ENCODE measurements around the gene DAD1. TPM values are rescaled to one million over a fixed set of nuclear protein-coding genes. Genes with fewer than 3 reads are reported as not detected.
"Not testable (repeated sequence)": the region's sequence is repeated elsewhere in the genome, so short reads cannot be mapped to it uniquely, and the experiment has no call there.

DAD1 gene
- total and polyA plus RNA-seq, 12 donors: 91.8 to 537 (median 291) TPM

GRCh38 chr14:22546722-22547071, 42.3 kb downstream of the DAD1 start:
- H3K36me3 ChIP-seq (replicated peaks in 1 of 2): no peaks in the 10 kb centered on the region
- no peak overlapping the region for H3K4me3 ChIP-seq
- DNase-seq: no peak
- TF ChIP-seq, protein P1, sequence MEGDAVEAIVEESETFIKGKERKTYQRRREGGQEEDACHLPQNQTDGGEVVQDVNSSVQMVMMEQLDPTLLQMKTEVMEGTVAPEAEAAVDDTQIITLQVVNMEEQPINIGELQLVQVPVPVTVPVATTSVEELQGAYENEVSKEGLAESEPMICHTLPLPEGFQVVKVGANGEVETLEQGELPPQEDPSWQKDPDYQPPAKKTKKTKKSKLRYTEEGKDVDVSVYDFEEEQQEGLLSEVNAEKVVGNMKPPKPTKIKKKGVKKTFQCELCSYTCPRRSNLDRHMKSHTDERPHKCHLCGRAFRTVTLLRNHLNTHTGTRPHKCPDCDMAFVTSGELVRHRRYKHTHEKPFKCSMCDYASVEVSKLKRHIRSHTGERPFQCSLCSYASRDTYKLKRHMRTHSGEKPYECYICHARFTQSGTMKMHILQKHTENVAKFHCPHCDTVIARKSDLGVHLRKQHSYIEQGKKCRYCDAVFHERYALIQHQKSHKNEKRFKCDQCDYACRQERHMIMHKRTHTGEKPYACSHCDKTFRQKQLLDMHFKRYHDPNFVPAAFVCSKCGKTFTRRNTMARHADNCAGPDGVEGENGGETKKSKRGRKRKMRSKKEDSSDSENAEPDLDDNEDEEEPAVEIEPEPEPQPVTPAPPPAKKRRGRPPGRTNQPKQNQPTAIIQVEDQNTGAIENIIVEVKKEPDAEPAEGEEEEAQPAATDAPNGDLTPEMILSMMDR (IDR thresholded peaks at IDR 0.05): no peak
- no peak for TF ChIP-seq POLR2A (IDR thresholded peaks at IDR 0.05)
- no peaks in the 10 kb centered on the region for H3K9me3 ChIP-seq (replicated peaks in 1 of 3)
- 52 to 79% (median 57%) methylated on average over 3 of the region's 3 CpGs for WGBS, 4 donors
- no peaks in the 10 kb centered on the region for H3K27me3 ChIP-seq
- intact Hi-C loops (cut with DNase I): no loop called here
- H3K4me1 ChIP-seq (replicated peaks in 1 of 2): peaks cover 8 to 20% of the 10 kb centered on the region in 2 donors
- peak overlapping the region in 3 of 5 donors; percentile 41 to 53 (median 41) for H3K27ac ChIP-seq

DNA sequence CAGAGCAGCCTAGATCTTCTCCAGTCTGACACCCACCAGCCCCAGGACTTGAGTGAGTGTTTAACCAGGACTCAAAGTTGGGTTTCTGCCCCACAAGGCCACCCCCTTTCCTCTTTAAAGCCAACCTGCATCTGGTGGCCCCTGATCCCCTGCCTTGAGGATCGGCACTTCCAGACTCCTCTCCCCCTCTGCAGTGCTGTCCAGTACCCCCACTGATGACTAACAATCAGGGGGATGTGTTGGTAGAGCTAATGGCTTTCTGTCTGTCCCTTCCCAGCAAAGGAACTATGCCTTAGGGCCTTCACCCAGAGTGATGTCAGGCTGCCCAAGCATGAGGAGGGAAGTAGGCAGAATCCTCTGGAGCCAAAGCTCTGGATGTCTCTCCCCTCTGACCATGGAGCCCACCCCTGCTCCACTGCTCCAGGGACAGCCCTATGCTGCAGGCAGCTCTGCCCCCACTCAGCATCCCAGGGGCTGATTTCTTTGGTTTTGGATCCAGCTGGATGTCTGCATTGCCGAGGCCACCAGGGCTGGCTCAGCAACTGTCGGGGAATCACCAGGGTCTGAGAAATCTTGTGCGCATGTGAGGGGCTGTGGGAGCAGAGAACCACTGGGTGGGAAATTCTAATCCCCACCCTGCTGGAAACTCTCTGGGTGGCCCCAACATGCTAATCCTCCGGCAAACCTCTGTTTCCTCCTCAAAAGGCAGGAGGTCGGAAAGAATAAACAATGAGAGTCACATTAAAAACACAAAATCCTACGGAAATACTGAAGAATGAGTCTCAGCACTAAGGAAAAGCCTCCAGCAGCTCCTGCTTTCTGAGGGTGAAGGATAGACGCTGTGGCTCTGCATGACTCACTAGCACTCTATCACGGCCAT, 42.9 kb downstream of the DAD1 start:
- intact Hi-C loops (cut with DNase I): no loop called here

GRCh38 chr14:22544881-22545420, 44.1 kb downstream of the DAD1 start:
- intact Hi-C loops (cut with DNase I): no loop called here
- no peak overlapping the region for H3K27ac ChIP-seq
- DNase-seq: no peak
- H3K4me3 ChIP-seq: no peak overlapping the region
- peaks cover 8 to 14% of the 10 kb centered on the region in 2 donors for H3K4me1 ChIP-seq (replicated peaks in 1 of 2)
- no peaks in the 10 kb centered on the region for H3K9me3 ChIP-seq (replicated peaks in 1 of 3)
- TF ChIP-seq, protein P1 (IDR thresholded peaks at IDR 0.05): no peak
- TF ChIP-seq POLR2A (IDR thresholded peaks at IDR 0.05): no peak
- no peaks in the 10 kb centered on the region for H3K27me3 ChIP-seq
- 63 to 77% (median 70%) methylated on average over 8 of the region's 8 CpGs for WGBS, 4 donors
- no peaks in the 10 kb centered on the region for H3K36me3 ChIP-seq (replicated peaks in 1 of 2)

More for the DNA sequence above, 42.9 kb downstream of the DAD1 start:
- H3K27me3 ChIP-seq: no peaks in the 10 kb centered on the region
- no peak overlapping the region for H3K4me3 ChIP-seq
- DNase-seq: peak; percentile 36 to 78 (median 68)
- H3K4me1 ChIP-seq (replicated peaks in 1 of 2): peaks cover 8 to 14% of the 10 kb centered on the region in 2 donors
- WGBS, 4 donors: 21 to 43% (median 36%) methylated on average over 9 of the region's 9 CpGs
- H3K27ac ChIP-seq: peak overlapping the region in 4 of 5 donors; percentile 19 to 55 (median 47)
- H3K36me3 ChIP-seq (replicated peaks in 1 of 2): no peaks in the 10 kb centered on the region
- H3K9me3 ChIP-seq (replicated peaks in 1 of 3): no peaks in the 10 kb centered on the region
- TF ChIP-seq POLR2A (IDR thresholded peaks at IDR 0.05): no peak
- TF ChIP-seq, protein P1 (IDR thresholded peaks at IDR 0.05): no peak

GRCh38 chr14:22544406-22544805, 44.6 kb downstream of the DAD1 start:
- Histone ChIP-seq H3K27me3 (no peaks in the 10 kb centered on the region), H3K36me3 (replicated peaks in 1 of 2) (no peaks in the 10 kb centered on the region), H3K4me3 (no peak overlapping the region), H3K9me3 (replicated peaks in 1 of 3) (no peaks in the 10 kb centered on the region), H3K4me1 (replicated peaks in 1 of 2) (peaks cover 8 to 14% of the 10 kb centered on the region in 2 donors), H3K27ac (no peak overlapping the region)
- intact Hi-C loops (cut with DNase I): no loop called here
- 83 to 92% (median 88%) methylated on average over 2 of the region's 2 CpGs for WGBS, 4 donors
- DNase-seq: no peak
- TF ChIP-seq POLR2A (IDR thresholded peaks at IDR 0.05): no peak
- TF ChIP-seq, protein P1 (IDR thresholded peaks at IDR 0.05): no peak

DNA sequence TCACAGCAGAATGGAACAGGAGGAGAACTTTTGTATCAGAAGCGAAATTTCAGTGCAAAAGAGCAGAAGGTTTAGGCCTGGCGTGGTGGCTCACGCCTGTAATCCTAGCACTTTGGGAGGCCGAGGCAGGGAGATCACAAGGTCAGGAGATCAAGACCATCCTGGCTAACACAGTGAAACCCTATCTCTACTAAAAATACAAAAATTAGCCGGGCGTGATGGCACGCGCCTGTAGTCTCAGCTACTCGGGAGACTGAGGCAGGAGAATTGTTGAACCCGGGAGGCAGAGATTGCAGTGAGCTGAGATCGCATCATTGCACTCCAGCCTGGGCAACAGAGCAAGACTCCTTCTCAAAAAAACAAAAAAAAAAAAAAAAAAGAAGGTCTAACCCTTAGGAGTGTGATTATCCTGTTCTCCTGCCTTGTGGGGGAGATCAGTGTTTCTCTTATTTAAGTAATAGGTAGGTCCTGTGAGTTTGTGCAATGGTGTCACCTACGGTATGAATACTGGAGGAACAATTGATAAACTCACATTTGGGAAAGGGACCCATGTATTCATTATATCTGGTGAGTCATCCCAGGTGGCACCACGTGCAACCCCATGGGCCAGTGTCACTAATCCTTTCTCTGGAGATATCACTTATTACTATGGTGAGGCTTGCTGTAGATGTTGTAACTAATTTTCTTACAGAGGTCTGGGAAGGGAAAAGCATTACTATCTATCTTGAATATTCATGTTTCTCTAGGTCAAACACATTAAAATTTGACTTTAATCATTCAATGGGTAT, 45.3 kb downstream of the DAD1 start:
- DNase-seq; intact Hi-C loops (cut with DNase I); H3K4me3 ChIP-seq; H3K9me3 ChIP-seq (replicated peaks in 1 of 3); H3K27me3 ChIP-seq; H3K36me3 ChIP-seq (replicated peaks in 1 of 2); H3K27ac ChIP-seq: not testable (repeated sequence)
- H3K4me1 ChIP-seq (replicated peaks in 1 of 2): peaks cover 8 to 14% of the 10 kb centered on the region in 2 donors
- 87 to 96% (median 93%) methylated on average over 13 of the region's 13 CpGs for WGBS, 4 donors

All from adrenal gland (tissue), 12 donors.